H1 (cell line): ENCODE results near the gene VGLL4. TPM values are rescaled to one million over a fixed set of nuclear protein-coding genes. Genes with fewer than 3 reads are reported as not detected.
A peak's percentile ranks its signal among the peaks of the same experiment; 100 is the strongest.

Source experiments
- ATF2 ChIP-seq: IDR thresholded peaks from 2 replicates; pipeline ENCODE4 v1.6.1; 2012; ENCODE audit warnings: low read length, inconsistent platforms
- HDAC6 ChIP-seq: IDR thresholded peaks from one replicate; pipeline ENCODE4 v1.7.1; 2012; ENCODE audit warnings: low read depth, mild to moderate bottlenecking, inconsistent platforms, low read length, moderate library complexity
- polyA plus RNA-seq, 7 experiments: library from polyadenylated mRNA; depleted of rRNA in 3 of 7; stranded (reverse) in 5 of 7; unstranded in 2 of 7; fragments of >200 nt in 5 of 7; fragments of 200-250 nt in 2 of 7; gene quantifications; 1 replicate in 5 of 7; 2 replicates in 1 of 7; 4 replicates in 1 of 7; pipeline versions ENCODE4 v1.2.1 to v1.2.3, GENCODE V29; 2011 to 2013; ENCODE audit warnings: missing spikeins in 2 of 7, mixed read lengths in 2 of 7
- total RNA-seq: library from RNA; stranded (reverse); fragmentation: NEBNext Ultra II Directional; extraction: Animal tissue kit (Norgen Biotek cat#: 25700); gene quantifications from 2 replicates; pipeline ENCODE4 v1.2.1, GENCODE V29; 2021

VGLL4 gene
- total and polyA plus RNA-seq, 2 of the 8 experiments (the other 6 are each of a cell fraction or from before 2014, with no cell fraction given), result 45.1 to 50.0 TPM

- TF ChIP-seq HDAC6 (no peak), ATF2 (peak; percentile 62; the same call in 1 of the 2 replicates)
Measured at GRCh38 chr3:11582191-11582968, 61.3 kb downstream of the VGLL4 start (continued).
